Hepatocyte (in vitro differentiated cells): ENCODE data around the gene PPARA. TPM values are rescaled to one million over a fixed set of nuclear protein-coding genes. Genes with fewer than 3 reads are reported as not detected.

Experiments
- DNase-seq: peaks from one replicate; pipeline ENCODE4 v3.0.0-alpha.2; 2016; ENCODE audit warnings: low spot score
- H2AFZ ChIP-seq: fragments of 200-600 bp; sonication (generic); 2 replicates; pipeline ENCODE4 v1.6.0; 2016; ENCODE audit warnings: antibody characterized with exemption, mild to moderate bottlenecking
- H3K27ac ChIP-seq: fragments of 200-600 bp; sonication (generic); 2 replicates; pipeline ENCODE4 v1.5.1; 2016; ENCODE audit warnings: mild to moderate bottlenecking
- H3K27me3 ChIP-seq: fragments of 200-600 bp; sonication (generic); 2 replicates; pipeline ENCODE4 v1.6.1; 2016
- H3K36me3 ChIP-seq: fragments of 200-600 bp; sonication (generic); replicated peaks from 2 replicates; pipeline ENCODE4 v1.5.1; 2016; ENCODE audit warnings: low read depth; ENCODE audit not compliant: insufficient read depth
- H3K4me1 ChIP-seq: fragments of 200-600 bp; sonication (generic); 2 replicates; pipeline ENCODE4 v1.5.1; 2016; ENCODE audit warnings: mild to moderate bottlenecking, moderate library complexity; ENCODE audit not compliant: insufficient read depth
- H3K4me2 ChIP-seq: fragments of 200-600 bp; sonication (generic); 2 replicates; pipeline ENCODE4 v1.6.0; 2016
- H3K4me3 ChIP-seq: fragments of 200-600 bp; sonication (generic); 2 replicates; pipeline ENCODE4 v1.5.1; 2016; ENCODE audit warnings: mild to moderate bottlenecking
- H3K79me2 ChIP-seq: fragments of 200-600 bp; sonication (generic); 2 replicates; pipeline ENCODE4 v1.6.0; 2017; ENCODE audit warnings: mild to moderate bottlenecking
- H3K9me2 ChIP-seq: fragments of 200-600 bp; sonication (generic); replicated peaks from 2 replicates; pipeline ENCODE4 v1.6.0; 2017; ENCODE audit warnings: mild to moderate bottlenecking; ENCODE audit not compliant: insufficient read depth
- H3K9me3 ChIP-seq: fragments of 200-600 bp; sonication (generic); 2 replicates; pipeline ENCODE4 v1.5.1; 2016; ENCODE audit warnings: low read depth, mild to moderate bottlenecking
- H4K20me1 ChIP-seq: fragments of 200-600 bp; sonication (generic); 2 replicates; pipeline ENCODE4 v1.6.0; 2016; ENCODE audit warnings: mild to moderate bottlenecking; ENCODE audit not compliant: insufficient read depth, poor library complexity, severe bottlenecking
- CTCF ChIP-seq: fragments of 200-600 bp; sonication (generic); IDR thresholded peaks from 2 replicates; pipeline ENCODE4 v1.5.1; 2016; ENCODE audit warnings: antibody characterized with exemption, mild to moderate bottlenecking; ENCODE audit not compliant: poor library complexity
- EZH2 ChIP-seq: fragments of 200-600 bp; sonication (generic); IDR thresholded peaks from 2 replicates; pipeline ENCODE4 v1.6.1; 2016; ENCODE audit warnings: antibody characterized with exemption, mild to moderate bottlenecking, borderline replicate concordance
- EZH2phosphoT487 ChIP-seq: fragments of 200-600 bp; sonication (generic); IDR thresholded peaks from one replicate; pipeline ENCODE4 v1.6.1; 2018; ENCODE audit warnings: antibody characterized with exemption, mild to moderate bottlenecking, low read depth, moderate library complexity; ENCODE audit not compliant: unreplicated experiment, severe bottlenecking
- whole genome bisulfite sequencing: methylation state at CpG from one replicate; pipeline ENCODE4 v1.1.6; 2016; ENCODE audit warnings: low lambda C conversion rate; ENCODE audit errors: missing lambda C conversion rate; 5-methylcytosine and 5-hydroxymethylcytosine counted together
- polyA plus RNA-seq: library from polyadenylated mRNA; unstranded; fragments of >200 nt; fragmentation: Nextera tagmentation; extraction: Ambion mirVana; gene quantifications from 2 replicates; pipeline ENCODE4 v1.2.1, GENCODE V29; 2016
- total RNA-seq: library from RNA; depleted of rRNA; stranded (reverse); fragments of >200 nt; gene quantifications from 2 replicates; pipeline ENCODE4 v1.2.3, GENCODE V29; 2014

PPARA gene
- total and polyA plus RNA-seq, 2 experiments from 2014 or later: 13.7 to 31.0 TPM

GRCh38 chr22:46103181-46103580 is 47.1 kb upstream of the PPARA start:
- H2AFZ ChIP-seq: no peak overlapping the region
- peaks cover 21% of the 10 kb centered on the region for H3K4me1 ChIP-seq
- no peak for DNase-seq
- no peaks in the 10 kb centered on the region for H3K79me2 ChIP-seq
- 88% methylated on average over 13 of the region's 13 CpGs for WGBS
- H3K4me3 ChIP-seq: no peak overlapping the region
- no peaks in the 10 kb centered on the region for H3K9me2 ChIP-seq
- no peaks in the 10 kb centered on the region for H3K27me3 ChIP-seq
- no peaks in the 10 kb centered on the region for H3K36me3 ChIP-seq
- no peaks in the 10 kb centered on the region for H4K20me1 ChIP-seq
- H3K9me3 ChIP-seq: no peaks in the 10 kb centered on the region
- no peak overlapping the region for H3K4me2 ChIP-seq
- TF ChIP-seq CTCF (no peak), EZH2 (no peak), EZH2phosphoT487 (no peak)
- no peak overlapping the region for H3K27ac ChIP-seq

DNA sequence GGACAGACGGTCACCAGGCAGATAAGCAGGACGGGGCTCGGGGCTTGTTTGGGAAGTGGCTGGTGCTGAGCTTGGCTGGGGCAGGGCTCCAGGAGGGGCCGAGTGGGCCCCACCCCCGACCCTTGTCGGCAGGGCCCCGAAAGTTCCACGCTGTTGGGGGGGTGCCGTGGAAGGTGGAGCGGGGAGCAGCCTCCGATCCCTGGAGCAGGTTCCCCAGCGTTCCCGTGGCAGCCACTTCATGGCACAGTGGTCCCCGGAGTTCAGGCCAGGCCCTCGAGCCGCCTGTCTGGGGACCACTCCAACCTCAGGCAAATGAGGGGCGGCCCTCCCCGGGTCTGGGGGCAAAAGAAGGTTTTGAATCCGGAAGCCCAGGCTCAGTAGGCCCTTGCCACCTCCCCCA is 46.7 kb upstream of the PPARA start:
- Histone ChIP-seq H3K4me1 (peaks cover 21% of the 10 kb centered on the region), H3K27ac (no peak overlapping the region), H3K4me2 (no peak overlapping the region), H3K79me2 (no peaks in the 10 kb centered on the region), H3K4me3 (no peak overlapping the region), H3K27me3 (no peaks in the 10 kb centered on the region), H4K20me1 (no peaks in the 10 kb centered on the region), H3K9me3 (no peaks in the 10 kb centered on the region), H2AFZ (no peak overlapping the region), H3K36me3 (no peaks in the 10 kb centered on the region), H3K9me2 (no peaks in the 10 kb centered on the region)
- WGBS: 91% methylated on average over 18 of the region's 19 CpGs
- TF ChIP-seq EZH2phosphoT487 (no peak), EZH2 (no peak), CTCF (no peak)
- no peak for DNase-seq

DNA sequence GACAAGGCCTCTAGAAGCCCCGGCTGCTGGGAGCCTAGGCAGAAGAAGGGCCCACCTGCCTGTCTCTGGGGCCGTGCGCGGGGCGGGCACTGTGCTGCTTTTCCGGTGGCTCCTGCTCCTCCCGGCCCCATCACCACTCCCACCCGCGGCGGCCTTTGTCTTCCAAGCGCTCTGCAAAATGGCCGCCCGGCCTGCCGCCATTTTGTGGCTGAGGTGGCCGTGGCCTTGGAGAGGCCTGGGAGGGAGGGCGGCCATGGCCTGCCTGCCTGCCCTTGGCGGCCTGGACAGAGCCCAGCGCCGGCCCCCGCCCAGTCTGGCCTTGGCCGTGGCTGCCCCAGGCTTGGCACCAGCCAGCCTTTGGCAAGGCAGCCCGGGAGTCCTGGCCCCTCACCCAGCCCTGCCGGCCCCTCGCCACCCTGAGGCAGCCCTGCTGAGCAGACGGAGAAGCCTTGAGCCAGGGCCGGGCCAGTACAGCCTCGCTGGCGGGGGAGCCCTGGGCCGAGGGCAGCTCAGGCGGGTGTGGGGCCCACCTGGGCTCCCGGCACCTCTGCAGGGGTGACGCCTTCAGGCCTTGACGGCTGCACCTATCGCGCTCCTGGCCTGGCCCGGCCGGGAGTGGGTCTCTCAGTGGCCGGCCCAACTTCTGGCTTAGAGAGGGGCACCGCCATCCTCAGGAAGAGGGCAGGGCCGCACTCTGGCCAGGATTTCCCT is 46.0 kb upstream of the PPARA start:
- Histone ChIP-seq H3K4me2 (no peak overlapping the region), H3K4me1 (peaks cover 21% of the 10 kb centered on the region), H3K4me3 (no peak overlapping the region), H2AFZ (no peak overlapping the region), H3K9me2 (no peaks in the 10 kb centered on the region), H3K79me2 (no peaks in the 10 kb centered on the region), H3K27ac (no peak overlapping the region), H3K9me3 (no peaks in the 10 kb centered on the region), H4K20me1 (no peaks in the 10 kb centered on the region), H3K36me3 (no peaks in the 10 kb centered on the region), H3K27me3 (no peaks in the 10 kb centered on the region)
- no peak for TF ChIP-seq CTCF
- no peak for TF ChIP-seq EZH2
- TF ChIP-seq EZH2phosphoT487: no peak
- WGBS: 98% methylated on average over 39 of the region's 40 CpGs
- no peak for DNase-seq
